MCF 10A (cell line): ENCODE measurements around the gene PARD3B. TPM values are rescaled to one million over a fixed set of nuclear protein-coding genes. Genes with fewer than 3 reads are reported as not detected.
"Not testable (repeated sequence)": the region's sequence is repeated elsewhere in the genome, so short reads cannot be mapped to it uniquely, and the experiment has no call there.

Experiments
- BruUV-seq: library from RNA; stranded (reverse); fragments of 400-500 nt; replicated peaks from 2 replicates; lab custom pipeline; 2021; lab: Mats Ljungman, UMichigan
- CTCF ChIA-PET: fragments of 300-600 bp; sonication (Branson Sonifier 250); formaldehyde crosslinking; extraction: SDS; loops from one replicate; lab custom pipeline; 2021; ENCODE audit warnings: antibody characterized with exemption, inconsistent platforms; lab: Yijun Ruan, JAX
- POLR2A ChIA-PET: fragments of 300-600, 350-650 bp; sonication (Branson Sonifier 250); formaldehyde crosslinking; extraction: SDS; loops from one replicate; lab custom pipeline; 2020; ENCODE audit warnings: antibody characterized with exemption, inconsistent platforms; lab: Yijun Ruan, JAX
- DNase-seq: peaks from one replicate; pipeline ENCODE4 v3.0.0-alpha.2; 2018; ENCODE audit not compliant: unreplicated experiment
- H3K27ac Mint-ChIP-seq: one replicate; pipeline ENCODE4 v1.8.0; 2022; ENCODE audit warnings: mild to moderate bottlenecking, low read depth, mixed read lengths; ENCODE audit not compliant: unreplicated experiment
- H3K27me3 Mint-ChIP-seq: one replicate; pipeline ENCODE4 v1.8.0; 2022; ENCODE audit warnings: mixed read lengths; ENCODE audit not compliant: insufficient read depth, unreplicated experiment
- H3K36me3 Mint-ChIP-seq: one replicate; pipeline ENCODE4 v1.8.0; 2022; ENCODE audit warnings: mild to moderate bottlenecking, moderate library complexity, mixed read lengths; ENCODE audit not compliant: insufficient read depth, unreplicated experiment
- H3K4me1 Mint-ChIP-seq: one replicate; pipeline ENCODE4 v1.8.0; 2022; ENCODE audit warnings: mixed read lengths; ENCODE audit not compliant: insufficient read depth, unreplicated experiment
- H3K4me3 Mint-ChIP-seq: one replicate; pipeline ENCODE4 v1.8.0; 2022; ENCODE audit warnings: mild to moderate bottlenecking, moderate library complexity, mixed read lengths; ENCODE audit not compliant: unreplicated experiment
- H3K9me3 Mint-ChIP-seq: one replicate; pipeline ENCODE4 v1.8.0; 2022; ENCODE audit warnings: mixed read lengths; ENCODE audit not compliant: unreplicated experiment
- intact Hi-C: fragments of 100-400 bp; cut with micrococcal nuclease; formaldehyde crosslinking; loops from 2 replicates; pipeline ENCODE4 v1.14.1; 2022
- total RNA-seq: library from RNA; stranded (reverse); gene quantifications from 2 replicates; pipeline ENCODE4 v1.2.3, GENCODE V29; 2022
- TF ChIP-seq, protein P1 (sequence below): fragments of 200-600 bp; IDR thresholded peaks from one replicate; pipeline ENCODE4 v1.8.0; 2022; ENCODE audit warnings: antibody characterized with exemption, mild to moderate bottlenecking; ENCODE audit not compliant: unreplicated experiment

The PARD3B gene
- total RNA-seq, 1 experiment from 2014 or later = 11.6 TPM

DNA sequence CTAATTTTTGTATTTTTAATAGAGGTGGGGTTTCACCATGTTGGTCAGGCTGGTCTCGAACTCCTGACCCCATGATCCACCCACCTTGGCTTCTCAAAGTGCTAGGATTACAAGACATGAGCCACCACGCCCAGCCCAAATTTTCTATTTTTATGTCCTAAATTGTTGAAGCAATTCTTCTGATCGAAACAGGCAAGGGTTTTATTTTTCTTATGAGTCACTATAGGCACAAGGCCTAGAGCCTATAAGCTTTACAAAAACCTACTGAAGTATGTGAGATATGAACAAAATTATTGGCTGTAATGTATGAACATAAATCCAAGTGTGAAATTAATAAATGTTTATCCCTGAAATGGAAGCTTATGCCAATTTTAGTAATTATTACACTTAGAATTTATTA lies 672.8 kb downstream of the PARD3B start:
- no TSS peak for BruUV-seq
- no peaks in the 10 kb centered on the region for H3K36me3 Mint-ChIP-seq
- no peaks in the 10 kb centered on the region for H3K4me1 Mint-ChIP-seq
- ChIA-PET CTCF (no interaction called here), POLR2A (no interaction called here)
- peak; percentile 55 for DNase-seq
- TF ChIP-seq, protein P1, sequence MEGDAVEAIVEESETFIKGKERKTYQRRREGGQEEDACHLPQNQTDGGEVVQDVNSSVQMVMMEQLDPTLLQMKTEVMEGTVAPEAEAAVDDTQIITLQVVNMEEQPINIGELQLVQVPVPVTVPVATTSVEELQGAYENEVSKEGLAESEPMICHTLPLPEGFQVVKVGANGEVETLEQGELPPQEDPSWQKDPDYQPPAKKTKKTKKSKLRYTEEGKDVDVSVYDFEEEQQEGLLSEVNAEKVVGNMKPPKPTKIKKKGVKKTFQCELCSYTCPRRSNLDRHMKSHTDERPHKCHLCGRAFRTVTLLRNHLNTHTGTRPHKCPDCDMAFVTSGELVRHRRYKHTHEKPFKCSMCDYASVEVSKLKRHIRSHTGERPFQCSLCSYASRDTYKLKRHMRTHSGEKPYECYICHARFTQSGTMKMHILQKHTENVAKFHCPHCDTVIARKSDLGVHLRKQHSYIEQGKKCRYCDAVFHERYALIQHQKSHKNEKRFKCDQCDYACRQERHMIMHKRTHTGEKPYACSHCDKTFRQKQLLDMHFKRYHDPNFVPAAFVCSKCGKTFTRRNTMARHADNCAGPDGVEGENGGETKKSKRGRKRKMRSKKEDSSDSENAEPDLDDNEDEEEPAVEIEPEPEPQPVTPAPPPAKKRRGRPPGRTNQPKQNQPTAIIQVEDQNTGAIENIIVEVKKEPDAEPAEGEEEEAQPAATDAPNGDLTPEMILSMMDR = no peak
- no peak overlapping the region for H3K27ac Mint-ChIP-seq
- H3K9me3 Mint-ChIP-seq = no peaks in the 10 kb centered on the region
- no peak overlapping the region for H3K4me3 Mint-ChIP-seq
- intact Hi-C loops = no loop called here
- H3K27me3 Mint-ChIP-seq = no peaks in the 10 kb centered on the region

DNA sequence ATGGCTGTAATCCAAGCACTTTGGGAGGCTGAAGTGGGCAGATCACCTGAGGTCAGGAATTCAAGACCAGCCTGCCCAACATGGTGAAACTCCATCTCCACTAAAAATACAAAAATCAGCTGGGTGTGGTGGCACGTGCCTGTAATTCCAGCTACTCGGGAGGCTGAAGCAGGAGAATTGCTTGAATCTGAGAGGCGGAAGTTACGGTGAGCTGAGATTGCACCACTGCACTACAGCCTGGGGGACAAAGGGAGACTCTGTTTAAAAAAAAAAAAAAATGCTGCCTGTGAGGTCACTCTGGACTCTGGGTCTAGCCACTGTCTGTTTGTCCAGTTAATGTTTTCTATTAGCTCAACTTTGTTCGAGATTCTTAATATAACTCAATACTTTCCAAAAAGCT lies 673.5 kb downstream of the PARD3B start:
- not testable (repeated sequence) for H3K9me3 Mint-ChIP-seq

DNA sequence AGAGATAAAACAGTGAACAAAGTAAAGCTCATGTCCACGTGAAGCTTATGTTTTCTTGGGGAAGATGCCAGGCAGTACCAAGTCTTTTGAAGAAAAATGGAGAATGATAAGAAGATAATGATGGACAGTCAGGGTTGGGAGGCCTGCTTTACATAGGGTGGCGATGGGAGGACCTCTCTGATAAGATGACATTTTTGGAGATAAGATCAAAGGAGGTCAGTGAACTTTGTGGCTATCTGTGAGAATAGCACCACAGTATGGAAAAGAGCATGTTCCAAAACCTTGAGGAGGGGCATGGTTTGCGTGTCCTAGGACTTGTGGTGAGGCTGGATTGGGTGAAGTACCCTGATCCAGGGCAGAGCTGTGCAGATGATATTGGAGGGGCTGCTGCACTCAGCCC lies 675.3 kb downstream of the PARD3B start:
- BruUV-seq = no TSS peak
- CTCF ChIA-PET = no interaction called here

More for the DNA sequence above, 673.5 kb downstream of the PARD3B start:
- H3K27me3 Mint-ChIP-seq, POLR2A ChIA-PET, H3K36me3 Mint-ChIP-seq, DNase-seq, intact Hi-C loops, H3K27ac Mint-ChIP-seq, H3K4me1 Mint-ChIP-seq, H3K4me3 Mint-ChIP-seq, BruUV-seq: not testable (repeated sequence)
- CTCF ChIA-PET = interaction anchor here (0.6 kb wide), 2 partner anchors 69 to 186 kb away, joined by 3 read pairs; no protein-coding TSS in a partner anchor

DNA sequence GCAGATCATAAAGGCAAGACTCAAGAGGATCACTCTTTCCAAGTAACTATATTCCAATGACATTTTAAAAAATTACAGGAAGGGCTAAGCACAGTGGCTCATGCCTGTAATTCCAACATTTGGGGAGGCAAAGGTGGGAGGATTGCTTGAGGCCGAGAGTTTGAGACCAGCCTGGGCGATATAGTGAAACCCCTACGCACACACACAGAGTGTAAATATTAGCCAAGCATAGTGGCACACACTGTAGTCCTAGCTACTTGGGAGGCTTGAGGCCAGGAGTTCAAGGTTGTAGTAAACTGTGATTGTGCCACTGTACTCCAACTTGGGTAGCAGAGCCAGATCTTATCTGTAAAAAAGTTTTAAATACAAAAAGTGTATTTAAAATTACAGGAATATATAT lies 686.8 kb downstream of the PARD3B start:
- intact Hi-C loops = no loop called here
- no peaks in the 10 kb centered on the region for H3K4me1 Mint-ChIP-seq
- no TSS peak for BruUV-seq
- ChIA-PET POLR2A (no interaction called here), CTCF (interaction anchor here (0.7 kb wide), 1 partner anchor 129 kb away, joined by 3 read pairs; no protein-coding TSS in a partner anchor)
- H3K27ac Mint-ChIP-seq = no peak overlapping the region
- TF ChIP-seq, protein P1 = no peak
- no peak for DNase-seq
- no peaks in the 10 kb centered on the region for H3K36me3 Mint-ChIP-seq
- no peaks in the 10 kb centered on the region for H3K27me3 Mint-ChIP-seq
- no peak overlapping the region for H3K4me3 Mint-ChIP-seq
- H3K9me3 Mint-ChIP-seq = no peaks in the 10 kb centered on the region

More for the DNA sequence above, 675.3 kb downstream of the PARD3B start:
- POLR2A ChIA-PET = no interaction called here
- no peaks in the 10 kb centered on the region for H3K9me3 Mint-ChIP-seq
- H3K27me3 Mint-ChIP-seq = no peaks in the 10 kb centered on the region
- intact Hi-C loops = no loop called here
- H3K4me3 Mint-ChIP-seq = no peak overlapping the region
- TF ChIP-seq, protein P1 = no peak
- no peak for DNase-seq
- H3K36me3 Mint-ChIP-seq = no peaks in the 10 kb centered on the region
- no peak overlapping the region for H3K27ac Mint-ChIP-seq
- no peaks in the 10 kb centered on the region for H3K4me1 Mint-ChIP-seq

DNA sequence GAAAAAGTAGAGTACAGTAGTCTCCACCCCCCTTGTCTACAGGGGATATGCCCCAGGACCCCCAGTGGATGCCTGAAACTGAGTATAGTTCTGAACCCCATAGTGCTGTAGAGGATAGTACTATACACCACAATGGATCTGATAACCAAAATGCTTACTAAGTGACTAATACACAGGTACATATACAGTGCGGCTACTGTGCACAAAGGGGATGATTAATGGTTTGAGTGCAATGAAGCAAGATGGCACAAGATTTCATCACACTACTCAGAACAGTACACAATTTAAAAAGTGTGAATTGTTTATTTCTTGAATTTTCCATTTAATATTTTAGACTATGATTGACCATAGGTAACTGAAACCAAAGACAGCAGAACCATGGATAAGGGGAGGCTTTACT lies 690.2 kb downstream of the PARD3B start:
- Mint-ChIP-seq H3K4me3 (no peak overlapping the region), H3K36me3 (no peaks in the 10 kb centered on the region), H3K27me3 (no peaks in the 10 kb centered on the region), H3K9me3 (no peaks in the 10 kb centered on the region), H3K27ac (peak overlapping the region; percentile 12), H3K4me1 (no peaks in the 10 kb centered on the region)
- TF ChIP-seq, protein P1 = no peak
- intact Hi-C loops = no loop called here
- POLR2A ChIA-PET = interaction anchor here (1.7 kb wide), 1 partner anchor 9 kb away, joined by 4 read pairs; no protein-coding TSS in a partner anchor
- DNase-seq = peak; percentile 69
- BruUV-seq = no TSS peak
- CTCF ChIA-PET = interaction anchor here (0.6 to 0.7 kb wide), 2 partner anchors 9 to 895 kb away, joined by 3 read pairs; no protein-coding TSS in a partner anchor
